Measurements from ENCODE around the gene NPFF.

DNA sequence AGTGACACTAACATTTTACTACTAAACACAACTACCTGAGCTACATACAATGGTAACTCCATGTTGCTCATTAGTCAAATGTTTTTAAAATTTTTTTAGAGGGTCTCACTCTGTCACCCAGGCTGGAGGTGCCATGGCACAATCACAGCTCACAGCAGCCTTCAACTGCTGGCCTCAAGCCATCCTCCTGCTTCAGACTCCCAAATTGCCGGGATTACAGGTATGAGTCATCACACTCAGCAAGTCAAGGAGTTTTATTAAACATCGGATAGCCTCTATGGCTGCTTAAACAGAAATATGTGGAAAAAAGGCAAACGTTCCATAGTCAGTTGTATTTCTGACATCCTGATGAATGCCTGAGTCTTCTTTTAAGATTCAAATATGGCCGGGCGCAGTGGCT lies 11.1 kb upstream of the NPFF start:
- TF ChIP-seq, protein P1, sequence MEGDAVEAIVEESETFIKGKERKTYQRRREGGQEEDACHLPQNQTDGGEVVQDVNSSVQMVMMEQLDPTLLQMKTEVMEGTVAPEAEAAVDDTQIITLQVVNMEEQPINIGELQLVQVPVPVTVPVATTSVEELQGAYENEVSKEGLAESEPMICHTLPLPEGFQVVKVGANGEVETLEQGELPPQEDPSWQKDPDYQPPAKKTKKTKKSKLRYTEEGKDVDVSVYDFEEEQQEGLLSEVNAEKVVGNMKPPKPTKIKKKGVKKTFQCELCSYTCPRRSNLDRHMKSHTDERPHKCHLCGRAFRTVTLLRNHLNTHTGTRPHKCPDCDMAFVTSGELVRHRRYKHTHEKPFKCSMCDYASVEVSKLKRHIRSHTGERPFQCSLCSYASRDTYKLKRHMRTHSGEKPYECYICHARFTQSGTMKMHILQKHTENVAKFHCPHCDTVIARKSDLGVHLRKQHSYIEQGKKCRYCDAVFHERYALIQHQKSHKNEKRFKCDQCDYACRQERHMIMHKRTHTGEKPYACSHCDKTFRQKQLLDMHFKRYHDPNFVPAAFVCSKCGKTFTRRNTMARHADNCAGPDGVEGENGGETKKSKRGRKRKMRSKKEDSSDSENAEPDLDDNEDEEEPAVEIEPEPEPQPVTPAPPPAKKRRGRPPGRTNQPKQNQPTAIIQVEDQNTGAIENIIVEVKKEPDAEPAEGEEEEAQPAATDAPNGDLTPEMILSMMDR (IDR thresholded peaks at IDR 0.05; ENCODE audit: extremely low read depth in 1 of 2, insufficient read depth in 1 of 2, low read depth in 1 of 2, low read length in 2 of 2): no peak
- TF ChIP-seq EZH2 (IDR thresholded peaks at IDR 0.05; ENCODE audit: borderline replicate concordance, low read depth, low read length, severe bottlenecking) (no peak), POLR2AphosphoS5 (IDR thresholded peaks at IDR 0.05; ENCODE audit: insufficient read depth, low read depth, low read length) (no peak), GATA2 (IDR thresholded peaks at IDR 0.05; ENCODE audit: insufficient read depth, insufficient read length, low read depth, low read length) (no peak), POLR2A (IDR thresholded peaks at IDR 0.05; ENCODE audit: low read depth, low read length) (no peak), MAX (IDR thresholded peaks at IDR 0.05; ENCODE audit: insufficient read depth, insufficient read length) (no peak), JUN (IDR thresholded peaks at IDR 0.05; ENCODE audit: borderline replicate concordance, insufficient read depth, insufficient read length, low read depth) (no peak), MYC (IDR thresholded peaks at IDR 0.05; ENCODE audit: low read depth, low read length) (no peak), FOS (IDR thresholded peaks at IDR 0.05; ENCODE audit: borderline replicate concordance, insufficient read depth, low read length) (no peak)

All from endothelial cell of umbilical vein (primary cell).